Sigmoid colon (tissue), 7 donors: ENCODE results near the gene FEZF2. TPM values are rescaled to one million over a fixed set of nuclear protein-coding genes. Genes with fewer than 3 reads are reported as not detected.

Source experiments
- DNase-seq: peaks from one replicate; pipeline ENCODE4 v3.0.0-alpha.2; 2019
- H3K27ac ChIP-seq, 4 donors: fragments of 200-600 bp; sonication (generic); one replicate each; pipeline ENCODE4 v1.5.1; 2016 to 2019; ENCODE audit warnings: mild to moderate bottlenecking in 1 of 4
- H3K27me3 ChIP-seq, 3 donors: fragments of 200-600 bp; sonication (generic); one replicate each; pipeline ENCODE4 v1.5.1; 2019; ENCODE audit warnings: mild to moderate bottlenecking in 1 of 3
- H3K36me3 ChIP-seq, 4 donors: fragments of 200-600 bp; sonication (generic); one replicate each; pipeline ENCODE4 v1.5.1; 2016 to 2019
- H3K4me1 ChIP-seq, 4 donors: fragments of 200-600 bp; sonication (generic); one replicate each; pipeline ENCODE4 v1.5.1; 2017 to 2019
- H3K4me3 ChIP-seq, 4 donors: fragments of 200-600 bp; sonication (generic); one replicate each; pipeline ENCODE4 v1.5.1; 2017 to 2019; ENCODE audit warnings: mild to moderate bottlenecking in 2 of 4, moderate library complexity in 1 of 4
- H3K9me3 ChIP-seq, 4 donors: fragments of 200-600 bp in 3 of 4; sonication (generic) in 3 of 4; one replicate each; pipeline versions ENCODE4 v1.5.1 to v1.6.1; 2013 to 2019
- CTCF ChIP-seq, 4 experiments: fragments of 450-650 bp in 3 of 4; fragments of 200-600 bp in 1 of 4; IDR thresholded peaks; one replicate each; pipeline ENCODE4 v1.5.1; 2016 to 2019; ENCODE audit warnings: antibody characterized with exemption in 4 of 4, mild to moderate bottlenecking in 3 of 4, moderate library complexity in 2 of 4
- EP300 ChIP-seq, 4 donors: sonication (generic); formaldehyde crosslinking; IDR thresholded peaks; one replicate each; pipeline ENCODE4 v1.6.1; 2017; ENCODE audit warnings: antibody characterized with exemption in 4 of 4
- POLR2A ChIP-seq, 2 donors: fragments of 450-650 bp; IDR thresholded peaks; one replicate each; pipeline ENCODE4 v1.6.1; 2016; ENCODE audit warnings: antibody characterized with exemption in 2 of 2, mild to moderate bottlenecking in 2 of 2, moderate library complexity in 2 of 2
- POLR2AphosphoS5 ChIP-seq, 4 donors: sonication (generic); formaldehyde crosslinking; IDR thresholded peaks; one replicate each; pipeline ENCODE4 v1.6.1; 2017; ENCODE audit warnings: antibody characterized with exemption in 4 of 4
- WGBS, 2 donors: extraction: QIAGEN DNeasy Blood & Tissue Kit; methylation state at CpG; one replicate each; pipeline ENCODE4 v1.1.7; 2013; 5-methylcytosine and 5-hydroxymethylcytosine counted together
- intact Hi-C: fragments of 100-400 bp; cut with DNase I; formaldehyde crosslinking; loops from one replicate; pipeline ENCODE4 v1.15.1; 2023
- polyA plus RNA-seq, 3 donors: library from polyadenylated mRNA; stranded (reverse); fragments of 200-250 nt; gene quantifications; one replicate each; pipeline ENCODE4 v1.2.3, GENCODE V29; 2013
- total RNA-seq, 4 donors: library from RNA; depleted of rRNA; stranded (reverse); fragments of >200 nt; gene quantifications; one replicate each; pipeline ENCODE4 v1.1.0, GENCODE V29; 2016
- donor health status: healthy with polysubstance abuse.
- donor health status: Bipolar disorder and iron deficiency.
- donor health status: healthy.

FEZF2 gene
- total and polyA plus RNA-seq, 7 donors = not detected

DNA sequence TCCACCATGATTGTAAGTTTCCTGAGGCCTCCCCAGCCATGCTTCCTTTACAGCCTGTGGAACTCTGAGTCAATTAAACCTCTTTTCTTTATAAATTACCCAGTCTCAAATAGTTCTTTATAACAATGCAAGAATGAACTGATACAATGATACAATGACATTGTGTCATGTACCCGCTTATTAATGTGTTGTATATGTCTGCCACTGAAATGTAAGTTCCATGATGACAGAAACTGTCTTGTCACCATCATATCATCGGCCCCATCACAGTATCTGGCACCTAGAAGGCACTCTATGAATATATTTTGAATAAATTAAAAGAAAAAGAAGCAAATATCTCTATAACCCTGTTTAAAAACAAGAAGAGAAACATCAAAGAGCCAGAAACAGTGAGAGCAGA, 29.6 kb downstream of the FEZF2 start:
- TF ChIP-seq EP300 (IDR thresholded peaks at IDR 0.05) (no peak), CTCF (IDR thresholded peaks at IDR 0.05) (no peak), POLR2A (IDR thresholded peaks at IDR 0.05) (no peak), POLR2AphosphoS5 (IDR thresholded peaks at IDR 0.05) (no peak)
- no peaks in the 10 kb centered on the region for H3K4me1 ChIP-seq
- H3K27ac ChIP-seq = no peak overlapping the region
- no peaks in the 10 kb centered on the region for H3K9me3 ChIP-seq
- intact Hi-C loops = no loop called here
- DNase-seq = no peak
- H3K4me3 ChIP-seq = no peak overlapping the region
- no peaks in the 10 kb centered on the region for H3K36me3 ChIP-seq
- no peaks in the 10 kb centered on the region for H3K27me3 ChIP-seq
- WGBS, 2 donors = 66 to 82% methylated on average over 2 of the region's 2 CpGs

- 93 to 96% methylated on average over 3 of the region's 3 CpGs for WGBS, 2 donors
These were observed 38.2 kb downstream of the FEZF2 start for GRCh38 chr3:62335196-62335595.

GRCh38 chr3:62332835-62333244, 40.5 kb downstream of the FEZF2 start:
- 53 to 58% methylated on average over 2 of the region's 2 CpGs for WGBS, 2 donors

More at GRCh38 chr3:62335196-62335595, 38.2 kb downstream of the FEZF2 start:
- H3K27me3 ChIP-seq = no peaks in the 10 kb centered on the region
- no peaks in the 10 kb centered on the region for H3K9me3 ChIP-seq
- DNase-seq = no peak
- no peaks in the 10 kb centered on the region for H3K4me1 ChIP-seq
- no peaks in the 10 kb centered on the region for H3K36me3 ChIP-seq
- TF ChIP-seq CTCF (IDR thresholded peaks at IDR 0.05) (no peak), POLR2A (IDR thresholded peaks at IDR 0.05) (no peak), EP300 (IDR thresholded peaks at IDR 0.05) (no peak), POLR2AphosphoS5 (IDR thresholded peaks at IDR 0.05) (no peak)
- intact Hi-C loops = no loop called here
- H3K27ac ChIP-seq = no peak overlapping the region
- H3K4me3 ChIP-seq = no peak overlapping the region

DNA sequence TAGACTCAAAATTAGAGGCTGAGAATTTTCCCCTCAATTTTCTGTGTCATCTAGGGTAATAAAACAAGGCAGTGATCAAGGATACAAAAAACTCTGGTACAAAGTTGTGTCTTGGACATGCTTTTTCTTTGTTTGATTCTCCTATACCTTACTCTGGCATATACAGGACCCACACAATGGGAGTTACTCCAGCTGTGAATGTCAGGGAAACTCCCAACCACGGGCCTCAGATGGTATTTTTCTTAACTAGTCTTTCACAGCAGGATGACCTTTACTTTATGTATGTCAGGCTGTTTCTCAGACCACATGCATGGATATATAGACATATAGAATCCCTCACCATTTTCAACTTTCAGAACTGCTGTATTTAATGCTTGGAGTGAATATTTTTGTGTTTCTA, 41.3 kb downstream of the FEZF2 start:
- DNase-seq = no peak
- no peak overlapping the region for H3K4me3 ChIP-seq
- H3K27me3 ChIP-seq = no peaks in the 10 kb centered on the region
- intact Hi-C loops = no loop called here
- 85 to 88% methylated on average over 1 of the region's 1 CpG for WGBS, 2 donors
- H3K4me1 ChIP-seq = no peaks in the 10 kb centered on the region
- no peak overlapping the region for H3K27ac ChIP-seq
- H3K9me3 ChIP-seq = no peaks in the 10 kb centered on the region
- H3K36me3 ChIP-seq = no peaks in the 10 kb centered on the region
- no peak for TF ChIP-seq EP300 (IDR thresholded peaks at IDR 0.05)
- TF ChIP-seq POLR2AphosphoS5 (IDR thresholded peaks at IDR 0.05) = no peak
- no peak for TF ChIP-seq CTCF (IDR thresholded peaks at IDR 0.05)

More at GRCh38 chr3:62332835-62333244, 40.5 kb downstream of the FEZF2 start:
- TF ChIP-seq CTCF (IDR thresholded peaks at IDR 0.05) = peak in 1 of 4 experiments; percentile 39
- TF ChIP-seq POLR2A (IDR thresholded peaks at IDR 0.05) = no peak
- no peaks in the 10 kb centered on the region for H3K9me3 ChIP-seq
- no peak for DNase-seq
- H3K27ac ChIP-seq = no peak overlapping the region
- H3K4me1 ChIP-seq = no peaks in the 10 kb centered on the region
- intact Hi-C loops = no loop called here
- no peaks in the 10 kb centered on the region for H3K27me3 ChIP-seq
- H3K4me3 ChIP-seq = no peak overlapping the region
- no peaks in the 10 kb centered on the region for H3K36me3 ChIP-seq

GRCh38 chr3:62329971-62330370, 43.4 kb downstream of the FEZF2 start:
- Histone ChIP-seq H3K4me3 (no peak overlapping the region), H3K27me3 (no peaks in the 10 kb centered on the region), H3K9me3 (no peaks in the 10 kb centered on the region), H3K36me3 (no peaks in the 10 kb centered on the region), H3K4me1 (no peaks in the 10 kb centered on the region), H3K27ac (no peak overlapping the region)
- intact Hi-C loops = no loop called here
- DNase-seq = no peak
- 86 to 94% methylated on average over 5 of the region's 5 CpGs for WGBS, 2 donors
- TF ChIP-seq EP300 (IDR thresholded peaks at IDR 0.05) = no peak
- no peak for TF ChIP-seq CTCF (IDR thresholded peaks at IDR 0.05)
- TF ChIP-seq POLR2AphosphoS5 (IDR thresholded peaks at IDR 0.05) = no peak
- no peak for TF ChIP-seq POLR2A (IDR thresholded peaks at IDR 0.05)
